ENCODE data around the gene PPM1A. TPM values are rescaled to one million over a fixed set of nuclear protein-coding genes. Genes with fewer than 3 reads are reported as not detected.
A peak's percentile ranks its signal among the peaks of the same experiment; 100 is the strongest.

The PPM1A gene
- total and polyA plus RNA-seq, 2 donors from 2014 or later, result 42.3 to 60.3 TPM

GRCh38 chr14:60328583-60328982 is 79.6 kb downstream of the PPM1A start:
- H3K4me1 ChIP-seq (ENCODE audit: control insufficient read depth in 2 of 3, insufficient read depth in 2 of 3, low read depth in 1 of 3, low read length in 3 of 3), result peaks cover 0 to 8% (median 3%) of the 10 kb centered on the region in 3 donors
- no peaks in the 10 kb centered on the region for H3K9me3 ChIP-seq (ENCODE audit: control insufficient read depth in 2 of 3, insufficient read depth in 1 of 3, low read length in 3 of 3)
- no peaks in the 10 kb centered on the region for H3K36me3 ChIP-seq (ENCODE audit: control insufficient read depth in 2 of 3, insufficient read depth in 3 of 3, low read length in 3 of 3)
- no peak overlapping the region for H3K9ac ChIP-seq (ENCODE audit: low read length in 3 of 3)
- DNase-seq, result peak in 1 of 5 donors; percentile 18
- no peak for FAIRE-seq
- H3K27me3 ChIP-seq (ENCODE audit: control insufficient read depth, insufficient read depth, low read length), result no peaks in the 10 kb centered on the region
- no peak for TF ChIP-seq CTCF (IDR thresholded peaks at IDR 0.05; ENCODE audit: borderline replicate concordance, extremely low read depth, insufficient read depth)
- H3K4me3 ChIP-seq (ENCODE audit: low read length in 3 of 3), result no peak overlapping the region
- intact Hi-C loops (cut with DNase I), result no loop called here
- H3K27ac ChIP-seq (ENCODE audit: low read depth in 2 of 2, low read length in 2 of 2), result no peak overlapping the region

GRCh38 chr14:60329274-60329673 is 80.3 kb downstream of the PPM1A start:
- Histone ChIP-seq H3K36me3 (ENCODE audit: control insufficient read depth in 2 of 3, insufficient read depth in 3 of 3, low read length in 3 of 3) (no peaks in the 10 kb centered on the region), H3K4me1 (ENCODE audit: control insufficient read depth in 2 of 3, insufficient read depth in 2 of 3, low read depth in 1 of 3, low read length in 3 of 3) (peaks cover 0 to 8% (median 3%) of the 10 kb centered on the region in 3 donors), H3K9me3 (ENCODE audit: control insufficient read depth in 2 of 3, insufficient read depth in 1 of 3, low read length in 3 of 3) (no peaks in the 10 kb centered on the region), H3K4me3 (ENCODE audit: low read length in 3 of 3) (no peak overlapping the region), H3K27me3 (ENCODE audit: control insufficient read depth, insufficient read depth, low read length) (no peaks in the 10 kb centered on the region), H3K9ac (ENCODE audit: low read length in 3 of 3) (no peak overlapping the region), H3K27ac (ENCODE audit: low read depth in 2 of 2, low read length in 2 of 2) (no peak overlapping the region)
- intact Hi-C loops (cut with DNase I), result no loop called here
- no peak for DNase-seq
- TF ChIP-seq CTCF (IDR thresholded peaks at IDR 0.05; ENCODE audit: borderline replicate concordance, extremely low read depth, insufficient read depth), result no peak
- FAIRE-seq, result no peak

- H3K27me3 ChIP-seq (ENCODE audit: control insufficient read depth, insufficient read depth, low read length), result no peaks in the 10 kb centered on the region
- peak; percentile 68 for TF ChIP-seq CTCF (IDR thresholded peaks at IDR 0.05; ENCODE audit: borderline replicate concordance, extremely low read depth, insufficient read depth)
- DNase-seq, result peak; percentile 79 to 94 (median 87)
- FAIRE-seq, result no peak
- no peak overlapping the region for H3K27ac ChIP-seq (ENCODE audit: low read depth in 2 of 2, low read length in 2 of 2)
- intact Hi-C loops (cut with DNase I), result no loop called here
- H3K9ac ChIP-seq (ENCODE audit: low read length in 3 of 3), result peak overlapping the region; percentile 2 to 42 (median 26)
- peaks cover 0 to 8% (median 3%) of the 10 kb centered on the region in 3 donors for H3K4me1 ChIP-seq (ENCODE audit: control insufficient read depth in 2 of 3, insufficient read depth in 2 of 3, low read depth in 1 of 3, low read length in 3 of 3)
- peak overlapping the region; percentile 49 to 68 (median 66) for H3K4me3 ChIP-seq (ENCODE audit: low read length in 3 of 3)
- H3K36me3 ChIP-seq (ENCODE audit: control insufficient read depth in 2 of 3, insufficient read depth in 3 of 3, low read length in 3 of 3), result no peaks in the 10 kb centered on the region
- no peaks in the 10 kb centered on the region for H3K9me3 ChIP-seq (ENCODE audit: control insufficient read depth in 2 of 3, insufficient read depth in 1 of 3, low read length in 3 of 3)
These were observed 82.4 kb downstream of the PPM1A start for GRCh38 chr14:60331201-60332045.

Data from kidney (tissue), 14 donors.